ENCODE measurements around the gene F11R. TPM values are rescaled to one million over a fixed set of nuclear protein-coding genes. Genes with fewer than 3 reads are reported as not detected.

F11R gene
- total and polyA plus RNA-seq, 2 of the 13 experiments (the other 11 are each of a cell fraction or from before 2014, with no cell fraction given): 95.8 to 105 TPM

- TF ChIP-seq FOXA3 (CRISPR knock-in tag; IDR thresholded peaks at IDR 0.05) (0 out of 2 replicates have a peak, but pooled peaks have one; percentile 14), PAXIP1 (CRISPR knock-in tag; conservative IDR thresholded peaks at IDR 0.05) (0 out of 2 replicates have a peak, but pooled peaks have one; percentile 26), MXD3 (CRISPR knock-in tag; IDR thresholded peaks at IDR 0.05) (0 out of 2 replicates have a peak, but pooled peaks have one; percentile 4), SOX6 (IDR thresholded peaks at IDR 0.05) (no peak), SOX6 (CRISPR knock-in tag; IDR thresholded peaks at IDR 0.05) (0 out of 2 replicates have a peak, but pooled peaks have one; percentile 5), ZNF343 (CRISPR knock-in tag; IDR thresholded peaks at IDR 0.05) (0 out of 2 replicates have a peak, but pooled peaks have one; percentile 8), ZBTB3 (CRISPR knock-in tag; IDR thresholded peaks at IDR 0.05; ENCODE audit: borderline replicate concordance, low read depth) (0 out of 2 replicates have a peak, but pooled peaks have one; percentile 30)
These were observed 1.0 kb downstream of the F11R start (continued) for GRCh38 chr1:161019751-161020495.

All from HepG2 (cell line).